CD4-positive, alpha-beta T cell treated with Interferon gamma for 1 hour (primary cell): ENCODE measurements around the gene FBL.
"Not testable (repeated sequence)": the region's sequence is repeated elsewhere in the genome, so short reads cannot be mapped to it uniquely, and the experiment has no call there.

ENCODE experiments used
- DNase-seq: peaks from one replicate; pipeline ENCODE4 v3.0.0-alpha.2; 2020

The FBL gene

DNA sequence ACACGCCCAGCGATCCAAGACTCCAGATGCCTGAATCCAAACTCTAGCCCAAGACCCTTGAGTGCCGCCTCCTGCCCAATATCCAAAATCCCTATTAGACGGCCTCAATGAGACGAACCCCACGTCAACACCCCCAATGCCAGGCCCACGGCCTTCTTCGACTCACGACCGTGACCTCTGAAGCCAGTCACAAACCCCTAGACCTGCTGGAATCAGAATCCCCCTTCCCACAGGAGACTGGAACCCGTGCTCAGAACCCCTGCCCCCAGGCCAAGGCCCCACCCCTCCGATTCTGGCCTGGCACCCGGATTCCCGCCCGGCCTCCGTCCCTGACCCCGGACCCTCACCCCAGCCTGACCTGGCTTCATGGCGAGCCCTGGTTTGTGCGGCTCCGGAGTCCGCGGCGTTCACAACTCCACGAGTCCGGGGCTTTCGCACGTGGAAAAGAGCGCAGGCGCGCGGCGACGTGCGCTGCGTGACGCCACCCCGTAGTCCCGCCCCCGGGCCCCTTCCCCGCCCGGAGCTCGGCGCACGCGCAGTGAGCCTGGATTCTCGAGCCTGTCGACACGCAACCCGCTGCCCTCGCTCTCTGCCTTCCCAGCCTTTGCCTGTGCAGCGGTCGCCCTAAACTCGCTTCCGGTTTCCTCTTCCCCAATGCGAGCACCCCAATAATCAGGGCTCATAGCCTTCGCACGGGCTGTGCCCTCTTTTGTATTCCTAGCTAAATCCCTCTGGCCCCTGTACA is at the start of gene FBL:
FBL (minus strand) TSS at position 447 of the 745 bp plus-strand sequence; CDS start at position 368, 79 bp downstream.
- peak; percentile 95 for DNase-seq

DNA sequence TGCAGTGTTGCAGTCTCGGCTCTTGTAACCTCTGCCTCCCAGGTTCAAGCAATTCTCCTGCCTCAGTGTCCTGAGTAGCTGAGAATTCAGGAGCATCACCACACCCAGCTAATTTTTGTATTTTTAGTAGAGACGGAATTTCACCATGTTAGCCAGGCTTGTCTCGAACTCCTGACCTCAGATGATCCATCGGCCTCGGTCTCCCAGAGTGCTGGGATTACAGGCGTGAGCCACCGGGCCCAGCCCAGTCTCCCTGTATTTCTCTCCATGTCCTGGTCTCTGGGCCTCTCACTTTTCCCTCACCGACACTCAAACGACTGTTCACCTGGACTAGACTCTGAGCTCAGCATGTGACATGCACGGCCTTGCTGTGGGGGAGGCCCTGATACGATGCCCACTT is 48.9 kb upstream of the FBL start:
- DNase-seq = not testable (repeated sequence)

DNA sequence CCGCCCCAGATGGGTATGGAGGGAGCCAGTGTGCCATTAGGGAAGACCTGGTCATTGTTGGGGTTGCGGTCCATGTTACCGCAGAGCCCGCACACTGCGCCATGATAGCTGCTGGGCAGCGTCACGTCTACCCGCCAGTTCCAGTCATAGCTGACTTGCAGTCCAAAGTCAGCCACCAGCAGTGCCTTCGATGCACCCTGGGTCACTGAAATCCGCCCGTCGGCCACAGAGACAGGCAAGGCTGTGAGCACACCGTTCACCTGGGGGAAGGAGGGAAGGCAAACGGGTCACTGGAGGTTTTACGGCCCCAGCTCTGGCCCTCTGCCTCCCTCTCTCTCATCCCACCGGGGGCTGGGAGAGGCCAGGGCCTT is 48.0 kb upstream of the FBL start:
- DNase-seq = not testable (repeated sequence)

- peak; percentile 70 for DNase-seq
Measured at GRCh38 chr19:39893366-39894235, 47.4 kb upstream of the FBL start.

DNA sequence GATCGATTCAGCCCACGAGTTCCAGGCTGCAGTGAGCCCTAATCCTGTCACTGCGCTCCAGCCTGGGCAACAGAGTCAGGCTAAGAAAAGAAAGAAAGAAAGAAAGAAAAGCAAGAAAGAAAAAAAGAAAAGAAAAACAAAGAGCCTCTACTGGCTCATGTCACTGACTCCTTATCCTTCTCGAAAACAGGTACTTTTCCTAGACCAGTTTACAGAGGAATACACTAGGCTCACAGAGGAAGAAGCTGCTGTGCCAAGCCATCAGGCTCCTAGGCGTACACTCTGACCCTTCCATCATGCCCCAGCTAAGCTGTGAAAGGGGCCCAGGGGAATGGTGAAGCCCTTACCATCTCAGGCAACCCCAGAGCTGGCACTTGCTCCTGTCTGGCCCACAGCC is 46.3 kb upstream of the FBL start:
- not testable (repeated sequence) for DNase-seq

DNA sequence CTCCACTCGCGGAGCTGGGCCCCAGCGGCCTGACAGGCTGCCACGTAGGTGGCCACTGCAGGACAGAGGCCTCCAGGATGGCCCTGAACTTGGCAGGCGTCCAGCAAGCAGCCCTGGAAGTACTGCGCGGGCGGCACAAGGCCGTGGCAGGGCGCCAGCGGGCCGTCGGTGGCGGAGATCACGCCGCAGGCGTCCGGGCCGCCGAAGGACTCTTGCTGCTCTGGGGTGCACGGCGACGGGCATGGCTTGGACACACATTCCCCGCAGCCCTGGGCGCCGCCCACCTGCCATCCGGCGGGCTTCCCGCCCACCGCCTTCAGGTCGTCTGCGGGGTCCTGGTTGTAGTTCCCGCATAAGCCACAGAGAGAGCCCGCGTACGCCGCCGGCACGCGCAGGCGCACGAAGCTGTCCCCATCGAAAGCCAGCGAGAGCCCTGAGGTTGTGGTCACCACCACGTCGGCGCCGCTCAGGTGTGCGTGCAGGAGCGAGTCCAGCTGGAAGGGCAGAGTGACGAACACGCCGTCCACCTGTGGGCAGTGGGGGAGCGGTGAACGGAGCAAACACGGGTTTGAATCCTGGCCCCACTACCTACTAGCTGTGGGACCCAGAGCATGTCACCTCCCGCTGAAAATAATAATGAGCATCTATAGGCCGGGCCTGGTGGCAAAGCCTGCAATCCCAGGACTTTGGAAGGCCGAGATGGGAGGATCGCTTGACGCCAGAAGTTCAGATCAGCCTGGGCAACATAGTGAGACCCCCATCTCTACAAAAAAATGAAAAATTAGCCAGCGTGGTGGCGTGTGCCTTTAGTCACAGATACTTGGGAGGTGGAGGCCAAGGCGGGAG is 45.7 kb upstream of the FBL start:
- peak; percentile 20 for DNase-seq

GRCh38 chr19:39890755-39891551 is 44.8 kb upstream of the FBL start:
- no peak for DNase-seq

DNA sequence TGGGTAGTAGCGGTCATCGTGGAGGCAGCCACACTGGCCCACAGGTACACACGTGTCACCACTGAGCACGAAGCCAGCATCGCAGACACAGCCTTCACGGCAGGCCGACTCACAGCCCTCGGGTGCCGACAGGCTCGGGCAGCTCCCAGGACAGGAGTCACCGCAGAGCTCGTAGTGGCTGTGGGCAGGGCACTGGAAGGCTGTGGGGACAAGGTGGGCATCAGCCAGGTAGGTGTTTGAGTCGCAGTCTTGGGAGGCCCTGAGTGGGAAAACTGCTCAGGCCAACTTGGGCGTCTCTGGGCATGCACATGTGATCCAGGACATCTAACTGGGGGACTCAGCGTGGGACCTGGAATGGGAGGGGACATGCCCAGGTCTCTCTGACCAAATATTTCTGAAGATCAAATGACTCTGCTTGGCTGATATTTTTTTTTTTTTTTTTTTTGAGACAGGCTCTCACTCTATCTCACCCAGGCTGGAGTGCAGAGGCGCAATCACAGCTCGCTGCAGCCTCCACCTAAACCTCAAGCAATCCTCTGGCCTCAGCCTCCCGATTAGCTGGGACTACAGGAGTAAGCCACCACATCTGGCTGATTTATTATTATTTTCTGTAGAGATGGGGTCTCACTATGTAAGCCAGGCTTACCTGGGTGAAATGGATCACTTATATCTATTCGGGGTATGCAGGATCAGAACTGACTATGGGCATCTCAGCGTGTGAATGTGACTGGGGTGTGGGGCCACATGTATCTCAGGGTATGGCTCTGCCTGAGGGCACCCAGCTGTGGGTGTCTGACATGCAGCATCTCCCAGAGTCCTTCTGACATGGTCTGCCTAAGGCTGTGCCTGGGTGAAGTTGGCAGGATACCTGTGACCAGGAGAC is 43.9 kb upstream of the FBL start:
- DNase-seq = not testable (repeated sequence)

GRCh38 chr19:39887456-39887951 is 41.3 kb upstream of the FBL start:
- DNase-seq = not testable (repeated sequence)

- DNase-seq = not testable (repeated sequence)
Measured at GRCh38 chr19:39885821-39886554, 39.8 kb upstream of the FBL start.

GRCh38 chr19:39884721-39885120 is 38.5 kb upstream of the FBL start:
- not testable (repeated sequence) for DNase-seq

DNA sequence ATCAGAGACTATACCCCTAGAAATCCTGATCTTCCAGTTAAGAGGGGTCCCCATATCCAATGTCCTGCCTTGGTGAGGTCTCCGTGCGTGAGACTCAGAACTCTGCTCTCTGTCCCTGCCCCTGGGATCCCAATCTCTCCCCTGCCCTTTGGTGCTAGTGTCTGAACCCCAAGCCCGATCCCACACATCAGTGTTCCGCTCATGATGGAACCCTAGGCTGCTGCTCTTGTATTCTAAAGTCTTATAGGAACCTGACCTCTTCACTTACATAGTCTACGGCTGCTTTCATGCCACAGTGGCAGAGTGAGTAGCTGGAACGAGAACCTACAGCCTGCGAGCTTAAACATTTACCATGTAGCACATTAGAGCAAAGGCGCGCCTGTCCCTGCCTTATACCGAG is 36.5 kb upstream of the FBL start:
- not testable (repeated sequence) for DNase-seq

DNA sequence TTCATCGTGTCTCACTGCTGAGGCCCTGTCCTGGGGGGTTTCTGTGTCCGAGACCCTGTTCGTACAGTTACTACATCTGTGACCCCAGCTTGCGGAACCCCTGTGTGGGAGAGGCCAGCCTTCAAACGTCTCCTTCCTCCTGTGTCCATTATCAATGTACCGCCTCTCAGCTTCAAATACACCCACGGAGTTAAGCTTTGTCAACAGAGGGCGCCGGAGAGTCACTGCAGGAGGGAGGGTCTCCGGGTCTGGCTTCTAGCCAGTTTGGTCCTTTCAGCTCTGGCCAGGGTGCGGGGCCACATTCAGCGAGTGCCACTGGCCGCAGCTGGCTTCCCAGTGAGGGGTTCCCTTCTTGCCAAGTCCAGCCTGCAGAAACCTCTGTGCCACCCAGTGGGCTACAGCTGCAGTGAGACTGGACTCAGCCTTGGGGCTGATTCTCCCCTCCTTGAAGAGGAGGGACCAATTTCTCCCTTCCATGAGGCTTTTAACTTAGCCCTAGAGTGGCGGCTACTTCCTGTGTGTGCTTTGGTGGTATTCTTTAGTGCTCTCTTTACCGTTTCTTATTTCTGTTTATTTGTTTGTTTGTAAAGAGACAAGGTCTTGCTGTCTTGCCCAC is 35.4 kb upstream of the FBL start:
- DNase-seq = not testable (repeated sequence)

DNA sequence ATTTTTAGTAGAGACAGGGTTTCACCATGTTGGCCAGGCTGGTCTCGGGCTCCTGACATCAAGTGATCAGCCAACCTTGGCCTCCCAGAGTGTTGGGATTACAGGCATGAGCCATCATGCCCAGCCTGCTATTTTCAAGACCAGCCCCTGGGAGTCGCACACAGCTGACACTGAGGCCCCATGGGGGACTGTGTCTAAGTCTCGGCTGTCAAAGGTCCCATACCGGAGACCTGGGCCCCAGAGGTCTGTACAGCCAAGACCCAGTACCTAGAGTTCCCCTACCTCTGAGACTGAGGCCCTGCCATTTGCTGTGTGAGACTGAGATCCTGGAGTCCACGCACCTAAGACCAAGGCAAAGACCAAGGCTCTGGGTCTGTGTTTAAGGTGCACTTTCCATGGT is 34.1 kb upstream of the FBL start:
- DNase-seq = not testable (repeated sequence)

DNA sequence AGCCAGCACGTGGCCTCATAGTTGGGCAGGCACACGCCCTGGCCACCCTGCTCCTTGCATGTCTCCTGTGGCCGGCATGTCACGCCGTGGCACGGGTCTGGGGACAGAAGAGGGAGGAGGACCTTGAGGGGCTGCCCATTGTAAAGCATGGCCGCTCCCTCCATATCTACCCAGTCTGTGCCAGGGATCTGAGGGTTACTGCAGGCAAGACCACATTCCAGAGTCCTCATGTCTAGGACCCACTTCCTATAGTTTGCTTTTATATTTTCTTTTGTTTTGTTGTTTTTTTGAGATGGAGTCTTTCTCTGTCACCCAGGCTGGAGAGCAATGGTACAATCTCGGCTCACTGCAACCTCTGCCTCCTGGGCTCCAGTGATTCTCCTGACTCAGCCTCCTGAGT is 33.6 kb upstream of the FBL start:
- not testable (repeated sequence) for DNase-seq

GRCh38 chr19:39878866-39879265 is 32.7 kb upstream of the FBL start:
- not testable (repeated sequence) for DNase-seq

- no peak for DNase-seq
Measured at GRCh38 chr19:39878398-39878797, 32.2 kb upstream of the FBL start.

DNA sequence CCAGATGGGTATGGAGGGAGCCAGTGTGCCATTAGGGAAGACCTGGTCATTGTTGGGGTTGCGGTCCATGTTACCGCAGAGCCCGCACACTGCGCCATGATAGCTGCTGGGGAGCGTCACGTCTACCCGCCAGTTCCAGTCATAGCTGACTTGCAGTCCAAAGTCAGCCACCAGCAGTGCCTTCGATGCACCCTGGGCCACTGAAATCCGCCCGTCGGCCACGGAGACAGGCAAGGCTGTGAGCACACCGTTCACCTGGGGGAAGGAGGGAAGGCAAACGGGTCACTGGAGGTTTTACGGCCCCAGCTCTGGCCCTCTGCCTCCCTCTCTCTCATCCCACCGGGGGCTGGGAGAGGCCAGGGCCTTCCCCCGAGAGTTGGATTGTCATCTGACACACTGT is 31.8 kb upstream of the FBL start:
- not testable (repeated sequence) for DNase-seq

DNA sequence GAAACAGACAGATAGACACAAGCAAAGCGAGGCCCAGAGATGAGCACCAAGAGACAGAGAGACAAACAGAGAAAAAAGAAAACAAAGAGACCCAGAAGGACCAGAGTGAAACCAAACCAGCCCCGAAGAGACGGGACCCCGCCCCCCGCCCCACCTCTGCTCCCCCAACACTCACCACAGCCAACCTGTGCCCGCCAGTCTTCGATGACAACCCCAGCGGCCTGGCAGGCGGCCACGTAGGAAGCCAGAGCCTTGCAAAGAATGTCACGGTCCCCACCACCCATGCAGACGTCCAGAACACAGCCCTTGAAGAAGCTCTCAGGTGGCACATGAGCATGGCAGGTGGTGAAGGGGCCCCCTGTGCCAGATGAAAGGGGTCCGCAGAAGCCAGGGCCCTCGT is 31.3 kb upstream of the FBL start:
- DNase-seq = peak; percentile 26

GRCh38 chr19:39876486-39876885 is 30.3 kb upstream of the FBL start:
- not testable (repeated sequence) for DNase-seq
